ENCODE measurements around the gene INTS15. TPM values are rescaled to one million over a fixed set of nuclear protein-coding genes. Genes with fewer than 3 reads are reported as not detected.

INTS15 gene
- total RNA-seq, 1 experiment from 2014 or later, result 46.8 TPM

- no TSS peak for BruUV-seq (replicated peaks)
- ATAC-seq (peak; percentile 99), DNase-seq (ENCODE audit: low read depth, low spot score) (no peak)
- peaks cover 5% of the 10 kb centered on the region; the same call in 1 of the 2 replicates for H3K36me3 ChIP-seq (ENCODE audit: control insufficient read depth, insufficient read depth, low read length)
- in situ Hi-C loops (cut with HindIII; ENCODE audit: low pct_unique_long_range_greater_than_20kb, low sequenced_read_pairs) (no loop called here), intact Hi-C loops (cut with micrococcal nuclease; ENCODE audit: unreplicated experiment) (no loop called here)
- peak within 1 kb of the TSS; percentile 79 to 94 for H3K4me3 ChIP-seq (ENCODE audit: low read depth in 2 of 2, low read length in 2 of 2)
- H3K27ac ChIP-seq (ENCODE audit: low read length), result peak within 1 kb of the TSS; percentile 93
- no peaks in the 10 kb centered on the region for H3K27me3 ChIP-seq (ENCODE audit: control insufficient read depth, insufficient read depth, low read length)
- H3K9me3 ChIP-seq (ENCODE audit: control insufficient read depth, insufficient read depth, low read depth, low read length), result no peaks in the 10 kb centered on the region
- peaks cover 17% of the 10 kb centered on the region for H3K4me1 ChIP-seq (ENCODE audit: control insufficient read depth, insufficient read depth, low read length)
- CTCF ChIA-PET, result interaction anchor here (0.6 to 0.7 kb wide), 2 partner anchors 19 to 60 kb away, joined by 4 read pairs; no protein-coding TSS in a partner anchor
- TF ChIP-seq SIN3A (IDR thresholded peaks at IDR 0.05; ENCODE audit: borderline replicate concordance, insufficient read depth, low read depth, low read length) (peak; percentile 80; the same call in 1 of the 2 replicates), POLR2AphosphoS5 (IDR thresholded peaks at IDR 0.05; ENCODE audit: low read depth, low read length) (peak; percentile 99), TCF7L2 (IDR thresholded peaks at IDR 0.05; ENCODE audit: low read depth, low read length) (0 out of 2 replicates have a peak, but pooled peaks have one; percentile 28)
- TF ChIP-seq, protein P1, sequence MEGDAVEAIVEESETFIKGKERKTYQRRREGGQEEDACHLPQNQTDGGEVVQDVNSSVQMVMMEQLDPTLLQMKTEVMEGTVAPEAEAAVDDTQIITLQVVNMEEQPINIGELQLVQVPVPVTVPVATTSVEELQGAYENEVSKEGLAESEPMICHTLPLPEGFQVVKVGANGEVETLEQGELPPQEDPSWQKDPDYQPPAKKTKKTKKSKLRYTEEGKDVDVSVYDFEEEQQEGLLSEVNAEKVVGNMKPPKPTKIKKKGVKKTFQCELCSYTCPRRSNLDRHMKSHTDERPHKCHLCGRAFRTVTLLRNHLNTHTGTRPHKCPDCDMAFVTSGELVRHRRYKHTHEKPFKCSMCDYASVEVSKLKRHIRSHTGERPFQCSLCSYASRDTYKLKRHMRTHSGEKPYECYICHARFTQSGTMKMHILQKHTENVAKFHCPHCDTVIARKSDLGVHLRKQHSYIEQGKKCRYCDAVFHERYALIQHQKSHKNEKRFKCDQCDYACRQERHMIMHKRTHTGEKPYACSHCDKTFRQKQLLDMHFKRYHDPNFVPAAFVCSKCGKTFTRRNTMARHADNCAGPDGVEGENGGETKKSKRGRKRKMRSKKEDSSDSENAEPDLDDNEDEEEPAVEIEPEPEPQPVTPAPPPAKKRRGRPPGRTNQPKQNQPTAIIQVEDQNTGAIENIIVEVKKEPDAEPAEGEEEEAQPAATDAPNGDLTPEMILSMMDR (IDR thresholded peaks at IDR 0.05), result no peak
- POLR2A ChIA-PET, result interaction anchor here (0.5 to 0.6 kb wide), 2 partner anchors 51 to 341 kb away, joined by 3 to 9 read pairs; no protein-coding TSS in a partner anchor
Measured at GRCh38 chr7:6577369-6578113, 12.3 kb upstream of the INTS15 start, which contains the start of gene ZDHHC4. Gene ZDHHC4, plus strand, starts transcription at chr7:6577454. Its CDS starts 3,108 bp downstream, at chr7:6580562.

DNA sequence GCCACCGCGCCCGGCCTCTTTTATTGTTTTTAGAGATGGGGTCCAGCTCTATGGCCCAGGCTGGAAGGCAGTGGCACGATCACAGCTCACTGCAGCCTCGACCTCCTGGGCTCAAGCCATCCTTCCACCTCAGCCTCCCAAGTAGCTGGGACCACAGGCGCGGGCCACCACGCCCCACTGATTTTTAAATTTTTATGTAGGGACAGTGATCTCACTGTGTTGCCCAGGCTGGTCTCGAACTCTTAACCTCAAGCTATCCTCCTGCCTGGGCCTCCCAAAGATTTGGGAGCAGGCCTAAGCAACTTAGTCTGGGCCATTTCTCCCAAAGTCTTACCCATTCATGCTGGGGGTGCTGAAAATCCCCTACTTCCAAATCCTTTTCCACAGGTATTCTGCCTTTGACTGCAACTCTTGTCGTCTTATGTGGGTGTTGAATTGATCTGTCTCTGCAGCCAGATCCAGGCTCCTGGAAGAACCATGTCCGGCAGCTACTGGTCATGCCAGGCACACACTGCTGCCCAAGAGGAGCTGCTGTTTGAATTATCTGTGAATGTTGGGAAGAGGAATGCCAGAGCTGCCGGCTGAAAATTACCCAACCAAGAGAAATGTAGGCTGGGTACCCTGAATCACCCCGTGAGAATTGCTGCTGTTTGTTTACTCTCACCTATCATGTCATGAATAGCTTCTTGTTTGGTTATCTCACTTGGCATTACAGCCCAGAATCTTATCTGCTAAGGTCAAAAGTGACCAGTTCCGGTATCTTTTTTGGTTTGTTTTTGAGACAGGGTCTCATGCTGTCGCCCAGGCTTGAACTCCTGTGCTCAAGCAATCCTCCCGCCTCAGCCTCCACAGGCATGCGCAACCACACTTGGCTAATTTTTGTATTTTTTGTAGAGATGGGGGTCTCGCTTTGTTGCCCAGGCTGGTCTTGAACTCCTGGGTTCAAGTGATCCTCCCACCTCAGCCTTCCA lies 11.4 kb upstream of the INTS15 start:
- ATAC-seq (no peak), DNase-seq (ENCODE audit: low read depth, low spot score) (no peak)
- ChIA-PET CTCF (no interaction called here), POLR2A (no interaction called here)
- H3K36me3 ChIP-seq (ENCODE audit: control insufficient read depth, insufficient read depth, low read length), result peaks cover 10% of the 10 kb centered on the region; the same call in 1 of the 2 replicates
- peak overlapping the region; percentile 79 to 94 for H3K4me3 ChIP-seq (ENCODE audit: low read depth in 2 of 2, low read length in 2 of 2)
- no peaks in the 10 kb centered on the region for H3K27me3 ChIP-seq (ENCODE audit: control insufficient read depth, insufficient read depth, low read length)
- no peak for TF ChIP-seq TCF7L2 (IDR thresholded peaks at IDR 0.05; ENCODE audit: low read depth, low read length)
- no peak for TF ChIP-seq REST (IDR thresholded peaks at IDR 0.05; ENCODE audit: insufficient read depth in 1 of 2, low read depth in 2 of 2, low read length in 1 of 2)
- TF ChIP-seq SIN3A (IDR thresholded peaks at IDR 0.05; ENCODE audit: borderline replicate concordance, insufficient read depth, low read depth, low read length), result no peak
- TF ChIP-seq, protein P1 (IDR thresholded peaks at IDR 0.05), result no peak
- no peak for TF ChIP-seq POLR2AphosphoS5 (IDR thresholded peaks at IDR 0.05; ENCODE audit: low read depth, low read length)
- peak overlapping the region; percentile 93 for H3K27ac ChIP-seq (ENCODE audit: low read length)
- in situ Hi-C loops (cut with HindIII; ENCODE audit: low pct_unique_long_range_greater_than_20kb, low sequenced_read_pairs) (no loop called here), intact Hi-C loops (cut with micrococcal nuclease; ENCODE audit: unreplicated experiment) (no loop called here)
- TSS peak; percentile 83 for BruUV-seq (replicated peaks)
- H3K9me3 ChIP-seq (ENCODE audit: control insufficient read depth, insufficient read depth, low read depth, low read length), result no peaks in the 10 kb centered on the region
- peaks cover 17% of the 10 kb centered on the region for H3K4me1 ChIP-seq (ENCODE audit: control insufficient read depth, insufficient read depth, low read length)
